Stimulated activated naive B cell treated with anti-CD40 and anti-IgM and Interleukin-4, amounts not matched to agents 10 μg/mL and 1 μg/mL and 100 μg/mL, for 72 hours (primary cell): ENCODE results near the gene SMYD1.

Experiments used
- ATAC-seq, 2 donors: fragments of 150-1000 bp; cut with Tn5 transposase; replicated peaks; 2 replicates each; pipeline ENCODE4 v1.10.0; 2021; ENCODE audit warnings: moderate library complexity in 1 of 2
- DNase-seq: peaks from one replicate; pipeline ENCODE4 v3.0.0; 2021
- H3K27ac Mint-ChIP-seq: one replicate; pipeline ENCODE4 v1.8.0; 2022; ENCODE audit warnings: mild to moderate bottlenecking, mixed read lengths
- H3K27me3 Mint-ChIP-seq, 2 donors: one replicate each; pipeline ENCODE4 v1.8.0; 2022; ENCODE audit warnings: mixed read lengths in 2 of 2
- H3K36me3 Mint-ChIP-seq, 2 donors: one replicate each; pipeline ENCODE4 v1.8.0; 2022; ENCODE audit warnings: mixed read lengths in 2 of 2, mild to moderate bottlenecking in 1 of 2
- H3K4me1 Mint-ChIP-seq, 2 donors: one replicate each; pipeline ENCODE4 v1.8.0; 2022; ENCODE audit warnings: mixed read lengths in 2 of 2, mild to moderate bottlenecking in 1 of 2
- H3K4me3 Mint-ChIP-seq, 2 donors: one replicate each; pipeline ENCODE4 v1.8.0; 2022; ENCODE audit warnings: mild to moderate bottlenecking in 2 of 2, mixed read lengths in 2 of 2, moderate library complexity in 1 of 2
- H3K9me3 Mint-ChIP-seq, 2 donors: one replicate each; pipeline ENCODE4 v1.8.0; 2022; ENCODE audit warnings: mixed read lengths in 2 of 2, mild to moderate bottlenecking in 1 of 2

The SMYD1 gene

GRCh38 chr2:88087073-88087472 is 19.4 kb downstream of the SMYD1 start:
- Mint-ChIP-seq H3K27me3 (peaks cover 0 to 5% of the 10 kb centered on the region in 2 donors), H3K4me3 (no peak overlapping the region), H3K27ac (no peak overlapping the region)

GRCh38 chr2:88087763-88088162 is 20.1 kb downstream of the SMYD1 start:
- Mint-ChIP-seq H3K27me3 (peaks cover 0 to 5% of the 10 kb centered on the region in 2 donors), H3K9me3 (no peaks in the 10 kb centered on the region), H3K27ac (no peak overlapping the region), H3K4me1 (peaks cover 12 to 19% of the 10 kb centered on the region in 2 donors), H3K4me3 (no peak overlapping the region), H3K36me3 (no peaks in the 10 kb centered on the region)
- DNase-seq (no peak), ATAC-seq (no peak)

More at GRCh38 chr2:88087073-88087472, 19.4 kb downstream of the SMYD1 start:
- Mint-ChIP-seq H3K9me3 (no peaks in the 10 kb centered on the region), H3K36me3 (no peaks in the 10 kb centered on the region), H3K4me1 (peaks cover 12 to 19% of the 10 kb centered on the region in 2 donors)
- DNase-seq = no peak
- ATAC-seq = no peak

DNA sequence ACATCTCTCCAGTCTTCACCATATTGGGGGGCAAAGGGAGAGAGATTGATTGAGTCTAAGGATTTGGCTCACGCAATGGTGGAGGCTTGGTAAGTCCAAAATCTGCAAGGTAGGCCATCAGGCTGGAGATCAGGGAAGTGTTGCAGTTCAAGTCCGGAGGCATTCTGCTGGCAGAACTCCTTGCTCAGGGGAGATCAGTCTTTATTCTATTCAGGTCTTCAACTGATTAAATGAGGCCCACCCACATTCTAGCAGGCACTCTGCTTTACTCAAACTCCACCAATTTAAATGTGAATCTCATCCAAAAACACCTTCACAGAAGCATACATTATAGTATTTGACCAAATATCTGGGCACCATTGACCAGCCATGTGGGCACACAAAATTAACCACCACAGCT is 21.4 kb downstream of the SMYD1 start:
- Mint-ChIP-seq H3K9me3 (no peaks in the 10 kb centered on the region), H3K27ac (no peak overlapping the region), H3K36me3 (no peaks in the 10 kb centered on the region), H3K4me1 (peaks cover 12 to 19% of the 10 kb centered on the region in 2 donors), H3K27me3 (no peaks in the 10 kb centered on the region), H3K4me3 (no peak overlapping the region)
- DNase-seq (no peak), ATAC-seq (no peak)

DNA sequence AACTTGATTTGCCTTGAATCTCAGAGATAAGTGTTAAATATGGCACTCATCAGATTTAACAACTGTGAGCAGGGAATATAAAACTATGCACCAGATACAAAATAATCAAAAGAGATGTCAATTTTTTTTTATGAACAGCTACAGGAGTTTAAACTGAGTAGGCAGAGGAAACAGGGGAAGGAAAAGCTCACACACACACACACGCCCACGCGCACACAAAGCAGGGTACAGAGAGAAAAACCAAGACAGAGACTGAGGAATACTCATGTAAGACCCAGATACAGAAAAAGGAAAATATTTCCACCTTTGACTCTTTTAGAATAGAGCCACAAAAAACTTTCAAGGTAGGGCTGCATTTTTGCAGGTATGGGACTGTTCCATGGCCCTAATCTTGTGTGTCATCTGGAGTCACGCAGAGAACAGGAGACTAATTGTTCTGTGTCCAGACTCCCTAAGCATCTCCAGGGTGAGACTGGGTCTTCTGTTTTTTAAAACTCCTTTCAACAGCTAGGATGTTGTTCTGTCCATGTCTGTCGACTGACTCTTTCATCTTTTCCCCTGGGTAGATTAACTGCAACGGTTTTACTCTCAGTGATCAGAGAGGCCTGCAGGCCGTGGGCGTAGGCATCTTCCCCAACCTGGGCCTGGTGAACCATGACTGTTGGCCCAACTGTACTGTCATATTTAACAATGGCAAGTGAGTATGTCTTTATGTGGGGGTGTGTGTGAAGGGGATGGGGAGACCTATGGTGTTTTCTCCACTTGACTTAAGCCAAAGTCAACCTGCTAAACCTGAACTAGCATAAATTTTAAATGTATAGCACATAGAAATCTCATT is 23.0 kb downstream of the SMYD1 start:
- peak; percentile 53 to 62 for ATAC-seq
- H3K27ac Mint-ChIP-seq = no peak overlapping the region

GRCh38 chr2:88091943-88092342 is 24.3 kb downstream of the SMYD1 start:
- H3K4me1 Mint-ChIP-seq = peaks cover 12 to 19% of the 10 kb centered on the region in 2 donors
- DNase-seq = no peak
- no peaks in the 10 kb centered on the region for H3K36me3 Mint-ChIP-seq
- H3K27ac Mint-ChIP-seq = no peak overlapping the region
- H3K27me3 Mint-ChIP-seq = peaks cover 0 to 3% of the 10 kb centered on the region in 2 donors
- ATAC-seq = peak; percentile 56 to 74
- no peaks in the 10 kb centered on the region for H3K9me3 Mint-ChIP-seq
- no peak overlapping the region for H3K4me3 Mint-ChIP-seq

More for the DNA sequence above, 23.0 kb downstream of the SMYD1 start:
- H3K36me3 Mint-ChIP-seq = no peaks in the 10 kb centered on the region
- no peak for DNase-seq
- no peaks in the 10 kb centered on the region for H3K27me3 Mint-ChIP-seq
- H3K4me1 Mint-ChIP-seq = peaks cover 12 to 19% of the 10 kb centered on the region in 2 donors
- no peak overlapping the region for H3K4me3 Mint-ChIP-seq
- H3K9me3 Mint-ChIP-seq = no peaks in the 10 kb centered on the region

GRCh38 chr2:88092773-88093172 is 25.1 kb downstream of the SMYD1 start:
- ATAC-seq (no peak), DNase-seq (no peak)
- no peak overlapping the region for H3K27ac Mint-ChIP-seq
- H3K4me1 Mint-ChIP-seq = peaks cover 12 to 19% of the 10 kb centered on the region in 2 donors
- no peaks in the 10 kb centered on the region for H3K9me3 Mint-ChIP-seq
- no peak overlapping the region for H3K4me3 Mint-ChIP-seq
- no peaks in the 10 kb centered on the region for H3K36me3 Mint-ChIP-seq
- peaks cover 0 to 5% of the 10 kb centered on the region in 2 donors for H3K27me3 Mint-ChIP-seq

GRCh38 chr2:88095022-88095421 is 27.4 kb downstream of the SMYD1 start:
- no peak overlapping the region for H3K27ac Mint-ChIP-seq
- H3K9me3 Mint-ChIP-seq = peaks cover 0 to 2% of the 10 kb centered on the region in 2 donors
- ATAC-seq = no peak
- DNase-seq = no peak
- H3K27me3 Mint-ChIP-seq = peaks cover 4 to 5% of the 10 kb centered on the region in 2 donors
- H3K4me1 Mint-ChIP-seq = peaks cover 9 to 16% of the 10 kb centered on the region in 2 donors
- no peaks in the 10 kb centered on the region for H3K36me3 Mint-ChIP-seq
- no peak overlapping the region for H3K4me3 Mint-ChIP-seq

GRCh38 chr2:88096708-88097107 is 29.1 kb downstream of the SMYD1 start:
- Mint-ChIP-seq H3K4me3 (no peak overlapping the region), H3K27me3 (peaks cover 5% of the 10 kb centered on the region in 2 donors), H3K4me1 (no peaks in the 10 kb centered on the region), H3K27ac (no peak overlapping the region), H3K9me3 (peaks cover 0 to 3% of the 10 kb centered on the region in 2 donors), H3K36me3 (no peaks in the 10 kb centered on the region)
- no peak for DNase-seq
- no peak for ATAC-seq

DNA sequence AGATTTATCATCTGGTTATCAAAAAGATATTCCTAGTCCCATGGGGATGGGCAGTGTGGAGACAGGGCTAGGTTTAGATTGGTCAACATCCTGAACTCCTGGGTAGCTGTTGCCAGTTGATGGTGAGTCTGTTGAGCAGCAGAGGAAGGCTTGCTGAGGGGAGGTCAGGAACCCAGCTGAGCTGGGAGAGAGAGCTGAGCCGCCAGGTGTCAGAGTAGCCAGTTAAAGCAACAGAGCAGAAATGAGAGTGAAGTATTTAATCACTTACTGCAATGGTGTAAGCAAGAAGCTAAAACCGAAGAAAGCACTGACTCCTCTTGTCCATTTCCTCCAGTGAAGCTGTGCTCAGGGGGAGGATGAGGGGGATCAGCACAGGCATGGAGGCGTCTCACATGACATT is 29.6 kb downstream of the SMYD1 start:
- ATAC-seq (no peak), DNase-seq (no peak)
- Mint-ChIP-seq H3K36me3 (no peaks in the 10 kb centered on the region), H3K9me3 (peaks cover 0 to 3% of the 10 kb centered on the region in 2 donors), H3K4me3 (no peak overlapping the region), H3K4me1 (no peaks in the 10 kb centered on the region), H3K27ac (no peak overlapping the region), H3K27me3 (peaks cover 5% of the 10 kb centered on the region in 2 donors)

GRCh38 chr2:88097891-88098557 is 30.4 kb downstream of the SMYD1 start:
- ATAC-seq (no peak), DNase-seq (no peak)
- no peak overlapping the region for H3K27ac Mint-ChIP-seq
- H3K9me3 Mint-ChIP-seq = peaks cover 0 to 3% of the 10 kb centered on the region in 2 donors
- H3K4me3 Mint-ChIP-seq = no peak overlapping the region
- no peaks in the 10 kb centered on the region for H3K4me1 Mint-ChIP-seq
- H3K27me3 Mint-ChIP-seq = peaks cover 5 to 13% of the 10 kb centered on the region in 2 donors
- no peaks in the 10 kb centered on the region for H3K36me3 Mint-ChIP-seq

- peaks cover 5 to 16% of the 10 kb centered on the region in 2 donors for H3K27me3 Mint-ChIP-seq
- no peak for DNase-seq
- no peak overlapping the region for H3K27ac Mint-ChIP-seq
- no peak for ATAC-seq
- H3K4me1 Mint-ChIP-seq = no peaks in the 10 kb centered on the region
- H3K9me3 Mint-ChIP-seq = peaks cover 0 to 3% of the 10 kb centered on the region in 2 donors
- no peaks in the 10 kb centered on the region for H3K36me3 Mint-ChIP-seq
- no peak overlapping the region for H3K4me3 Mint-ChIP-seq
Observed at GRCh38 chr2:88098558-88098900, 30.9 kb downstream of the SMYD1 start.

- H3K4me3 Mint-ChIP-seq = no peak overlapping the region
- ATAC-seq = no peak
- H3K9me3 Mint-ChIP-seq = peaks cover 0 to 3% of the 10 kb centered on the region in 2 donors
- H3K4me1 Mint-ChIP-seq = no peaks in the 10 kb centered on the region
- no peak overlapping the region for H3K27ac Mint-ChIP-seq
- peaks cover 5 to 25% of the 10 kb centered on the region in 2 donors for H3K27me3 Mint-ChIP-seq
- DNase-seq = no peak
- no peaks in the 10 kb centered on the region for H3K36me3 Mint-ChIP-seq
Observed at GRCh38 chr2:88099798-88100488, 32.3 kb downstream of the SMYD1 start.

- Mint-ChIP-seq H3K4me3 (no peak overlapping the region), H3K27me3 (peaks cover 5 to 26% of the 10 kb centered on the region in 2 donors), H3K9me3 (peaks cover 0 to 3% of the 10 kb centered on the region in 2 donors), H3K36me3 (no peaks in the 10 kb centered on the region), H3K4me1 (no peaks in the 10 kb centered on the region), H3K27ac (no peak overlapping the region)
- DNase-seq (no peak), ATAC-seq (no peak)
Observed at GRCh38 chr2:88100489-88100858, 32.8 kb downstream of the SMYD1 start.

- Mint-ChIP-seq H3K36me3 (no peaks in the 10 kb centered on the region), H3K27me3 (peaks cover 3 to 14% of the 10 kb centered on the region in 2 donors), H3K9me3 (no peaks in the 10 kb centered on the region), H3K4me3 (no peak overlapping the region), H3K4me1 (no peaks in the 10 kb centered on the region), H3K27ac (no peak overlapping the region)
- DNase-seq = no peak
- ATAC-seq = no peak
Observed at GRCh38 chr2:88108796-88109195, 41.2 kb downstream of the SMYD1 start.
